Measurements from ENCODE around the gene PLPP3.

DNA sequence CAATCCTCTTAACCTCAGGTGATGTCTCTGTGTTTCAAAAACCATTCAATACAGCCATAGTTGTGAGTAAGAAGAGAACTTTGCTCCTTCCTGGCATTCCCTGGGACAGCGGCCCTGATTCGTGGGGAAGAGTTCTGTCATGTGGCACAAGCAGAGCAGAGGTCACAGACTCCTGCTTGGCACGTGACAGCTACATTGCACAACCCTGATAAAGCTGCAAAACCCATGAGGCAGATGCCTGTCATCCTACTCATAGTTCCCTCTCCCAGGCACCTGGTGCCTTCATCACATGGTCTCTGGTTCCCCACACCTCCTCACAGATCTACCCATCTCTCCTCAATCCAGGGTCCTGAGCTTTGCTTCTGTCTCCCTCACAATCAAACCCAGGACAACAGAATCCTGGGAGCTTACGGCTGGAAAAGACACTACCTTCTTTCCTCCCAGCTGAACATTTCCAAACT is 70.8 kb downstream of the PLPP3 start:
- no peak for TF ChIP-seq POLR2AphosphoS5 (IDR thresholded peaks at IDR 0.05; ENCODE audit: low read depth, low read length)
- TF ChIP-seq, protein P1, sequence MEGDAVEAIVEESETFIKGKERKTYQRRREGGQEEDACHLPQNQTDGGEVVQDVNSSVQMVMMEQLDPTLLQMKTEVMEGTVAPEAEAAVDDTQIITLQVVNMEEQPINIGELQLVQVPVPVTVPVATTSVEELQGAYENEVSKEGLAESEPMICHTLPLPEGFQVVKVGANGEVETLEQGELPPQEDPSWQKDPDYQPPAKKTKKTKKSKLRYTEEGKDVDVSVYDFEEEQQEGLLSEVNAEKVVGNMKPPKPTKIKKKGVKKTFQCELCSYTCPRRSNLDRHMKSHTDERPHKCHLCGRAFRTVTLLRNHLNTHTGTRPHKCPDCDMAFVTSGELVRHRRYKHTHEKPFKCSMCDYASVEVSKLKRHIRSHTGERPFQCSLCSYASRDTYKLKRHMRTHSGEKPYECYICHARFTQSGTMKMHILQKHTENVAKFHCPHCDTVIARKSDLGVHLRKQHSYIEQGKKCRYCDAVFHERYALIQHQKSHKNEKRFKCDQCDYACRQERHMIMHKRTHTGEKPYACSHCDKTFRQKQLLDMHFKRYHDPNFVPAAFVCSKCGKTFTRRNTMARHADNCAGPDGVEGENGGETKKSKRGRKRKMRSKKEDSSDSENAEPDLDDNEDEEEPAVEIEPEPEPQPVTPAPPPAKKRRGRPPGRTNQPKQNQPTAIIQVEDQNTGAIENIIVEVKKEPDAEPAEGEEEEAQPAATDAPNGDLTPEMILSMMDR (IDR thresholded peaks at IDR 0.05): no peak
- TF ChIP-seq TCF7L2 (IDR thresholded peaks at IDR 0.05; ENCODE audit: low read depth, low read length): no peak
- no peak for TF ChIP-seq SIN3A (IDR thresholded peaks at IDR 0.05; ENCODE audit: borderline replicate concordance, insufficient read depth, low read depth, low read length)
- TF ChIP-seq, protein P2, sequence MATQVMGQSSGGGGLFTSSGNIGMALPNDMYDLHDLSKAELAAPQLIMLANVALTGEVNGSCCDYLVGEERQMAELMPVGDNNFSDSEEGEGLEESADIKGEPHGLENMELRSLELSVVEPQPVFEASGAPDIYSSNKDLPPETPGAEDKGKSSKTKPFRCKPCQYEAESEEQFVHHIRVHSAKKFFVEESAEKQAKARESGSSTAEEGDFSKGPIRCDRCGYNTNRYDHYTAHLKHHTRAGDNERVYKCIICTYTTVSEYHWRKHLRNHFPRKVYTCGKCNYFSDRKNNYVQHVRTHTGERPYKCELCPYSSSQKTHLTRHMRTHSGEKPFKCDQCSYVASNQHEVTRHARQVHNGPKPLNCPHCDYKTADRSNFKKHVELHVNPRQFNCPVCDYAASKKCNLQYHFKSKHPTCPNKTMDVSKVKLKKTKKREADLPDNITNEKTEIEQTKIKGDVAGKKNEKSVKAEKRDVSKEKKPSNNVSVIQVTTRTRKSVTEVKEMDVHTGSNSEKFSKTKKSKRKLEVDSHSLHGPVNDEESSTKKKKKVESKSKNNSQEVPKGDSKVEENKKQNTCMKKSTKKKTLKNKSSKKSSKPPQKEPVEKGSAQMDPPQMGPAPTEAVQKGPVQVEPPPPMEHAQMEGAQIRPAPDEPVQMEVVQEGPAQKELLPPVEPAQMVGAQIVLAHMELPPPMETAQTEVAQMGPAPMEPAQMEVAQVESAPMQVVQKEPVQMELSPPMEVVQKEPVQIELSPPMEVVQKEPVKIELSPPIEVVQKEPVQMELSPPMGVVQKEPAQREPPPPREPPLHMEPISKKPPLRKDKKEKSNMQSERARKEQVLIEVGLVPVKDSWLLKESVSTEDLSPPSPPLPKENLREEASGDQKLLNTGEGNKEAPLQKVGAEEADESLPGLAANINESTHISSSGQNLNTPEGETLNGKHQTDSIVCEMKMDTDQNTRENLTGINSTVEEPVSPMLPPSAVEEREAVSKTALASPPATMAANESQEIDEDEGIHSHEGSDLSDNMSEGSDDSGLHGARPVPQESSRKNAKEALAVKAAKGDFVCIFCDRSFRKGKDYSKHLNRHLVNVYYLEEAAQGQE (IDR thresholded peaks at IDR 0.05; ENCODE audit: insufficient read depth in 1 of 2, low read depth in 2 of 2, low read length in 1 of 2): no peak
